Measurements from ENCODE around the gene SPDEF.

GRCh38 chr6:34494973-34495372 is 61.2 kb downstream of the SPDEF start:
- TF ChIP-seq CTCF (IDR thresholded peaks at IDR 0.05): no peak
- no peak for TF ChIP-seq POLR2A (IDR thresholded peaks at IDR 0.05)
